Fibroblast of lung (primary cell): Measurements from ENCODE around the gene PDLIM7.

Experiments used
- CTCF ChIP-seq, 2 donors: IDR thresholded peaks in 1 of 2; conservative IDR thresholded peaks in 1 of 2; 1 replicate in 1 of 2; 2 replicates in 1 of 2; pipeline ENCODE4 v1.5.1; 2011 to 2012; ENCODE audit warnings: low read length in 2 of 2, control low read depth in 1 of 2, inconsistent platforms in 1 of 2, low read depth in 1 of 2, mild to moderate bottlenecking in 1 of 2
- EZH2 ChIP-seq: IDR thresholded peaks from 2 replicates; pipeline ENCODE4 v1.5.1; 2012; ENCODE audit warnings: low read length, control low read depth, mild to moderate bottlenecking; ENCODE audit errors: missing control alignments

- no peak for TF ChIP-seq CTCF (conservative IDR thresholded peaks at IDR 0.05 in 1 of 2, IDR thresholded peaks at IDR 0.05 in 1 of 2; ENCODE audit: low read depth in 1 of 2, low read length in 2 of 2)
- TF ChIP-seq EZH2: no peak
Measured at GRCh38 chr5:177447611-177448243, 49.7 kb downstream of the PDLIM7 start.
